Measurements from ENCODE around the gene C2orf68. TPM values are rescaled to one million over a fixed set of nuclear protein-coding genes. Genes with fewer than 3 reads are reported as not detected.
A peak's percentile ranks its signal among the peaks of the same experiment; 100 is the strongest.
"Not testable (repeated sequence)": the region's sequence is repeated elsewhere in the genome, so short reads cannot be mapped to it uniquely, and the experiment has no call there.

C2orf68 gene
- polyA plus RNA-seq (ENCODE audit: insufficient read depth in 1 of 5, insufficient read length in 5 of 5, low replicate concordance in 1 of 5), result 10 to 100 TPM; 64.7 to 84.1 (median 78.8) TPM
- long read RNA-seq, donor 1, transcript C2orf68-202 (2 exons, 1,722 nt), result major isoform, 12 of 30 reads
- long read RNA-seq, donor 1, transcript C2orf68-201 (4 exons, 2,837 nt), result minor isoform, 10 of 30 reads
- long read RNA-seq, donor 1, partial matches to known transcripts, result 7 of 30 reads
- long read RNA-seq, donor 1, other reads (novel, unspliced or antisense), result 0 of 30 reads
- long read RNA-seq, donor 2, partial matches to known transcripts, result 0 of 5 reads
- long read RNA-seq, donor 2, other reads (novel, unspliced or antisense), result 0 of 5 reads
- long read RNA-seq, donor 3, partial matches to known transcripts, result 0 of 9 reads
- long read RNA-seq, donor 3, other reads (novel, unspliced or antisense), result 0 of 9 reads
- long read RNA-seq, donor 4, transcript C2orf68-202 (2 exons, 1,722 nt), result major isoform, 7 of 12 reads
- long read RNA-seq, donor 4, partial matches to known transcripts, result 0 of 12 reads
- long read RNA-seq, donor 4, other reads (novel, unspliced or antisense), result 0 of 12 reads
- long read RNA-seq, donor 5, transcript C2orf68-201 (4 exons, 2,837 nt), result minor isoform, 6 of 14 reads
- long read RNA-seq, donor 5, transcript C2orf68-202 (2 exons, 1,722 nt), result major isoform, 7 of 14 reads
- long read RNA-seq, donor 5, partial matches to known transcripts, result 0 of 14 reads
- long read RNA-seq, donor 5, other reads (novel, unspliced or antisense), result 0 of 14 reads
- long read RNA-seq, donor 6, transcript C2orf68-201 (4 exons, 2,837 nt), result major isoform, 8 of 17 reads
- long read RNA-seq, donor 6, transcript C2orf68-202 (2 exons, 1,722 nt), result major isoform, 8 of 17 reads
- long read RNA-seq, donor 6, partial matches to known transcripts, result 0 of 17 reads
- long read RNA-seq, donor 6, other reads (novel, unspliced or antisense), result 0 of 17 reads
- long read RNA-seq, donor 7, transcript C2orf68-201 (4 exons, 2,837 nt), result major isoform, 6 of 11 reads
- long read RNA-seq, donor 7, partial matches to known transcripts, result 0 of 11 reads
- long read RNA-seq, donor 7, other reads (novel, unspliced or antisense), result 0 of 11 reads
- long read RNA-seq, donor 8, partial matches to known transcripts, result 0 of 7 reads
- long read RNA-seq, donor 8, other reads (novel, unspliced or antisense), result 0 of 7 reads

GRCh38 chr2:85611705-85612587, at the start of gene C2orf68:
C2orf68 (minus strand) TSS chr2:85612066; CDS start chr2:85611984, 82 bp downstream.
- DNase-seq, result peak; percentile 86 to 88

- no peak for DNase-seq
Measured at GRCh38 chr2:85661139-85661858, 49.4 kb upstream of the C2orf68 start.

GRCh38 chr2:85660725-85661124, 48.9 kb upstream of the C2orf68 start:
- DNase-seq, result no peak

GRCh38 chr2:85660301-85660700, 48.4 kb upstream of the C2orf68 start:
- DNase-seq, result not testable (repeated sequence)

GRCh38 chr2:85659324-85659981, 47.6 kb upstream of the C2orf68 start:
- no peak for DNase-seq

- not testable (repeated sequence) for DNase-seq
Measured at GRCh38 chr2:85657399-85657798, 45.5 kb upstream of the C2orf68 start.

- no peak for DNase-seq
Measured at GRCh38 chr2:85656468-85656867, 44.6 kb upstream of the C2orf68 start.

- DNase-seq, result no peak
Measured at GRCh38 chr2:85655961-85656417, 44.1 kb upstream of the C2orf68 start.

GRCh38 chr2:85653996-85654395, 42.1 kb upstream of the C2orf68 start:
- DNase-seq, result no peak

- DNase-seq, result no peak
Measured at GRCh38 chr2:85652056-85652455, 40.2 kb upstream of the C2orf68 start.

GRCh38 chr2:85651097-85651496, 39.2 kb upstream of the C2orf68 start:
- no peak for DNase-seq

- no peak for DNase-seq
Measured at GRCh38 chr2:85650456-85650855, 38.6 kb upstream of the C2orf68 start.

GRCh38 chr2:85649201-85650190, 37.6 kb upstream of the C2orf68 start:
- no peak for DNase-seq

- no peak for DNase-seq
Measured at GRCh38 chr2:85648619-85649018, 36.8 kb upstream of the C2orf68 start.

GRCh38 chr2:85647823-85648526, 36.1 kb upstream of the C2orf68 start:
- DNase-seq, result no peak

GRCh38 chr2:85646166-85646565, 34.3 kb upstream of the C2orf68 start:
- no peak for DNase-seq

- DNase-seq, result no peak
Measured at GRCh38 chr2:85644909-85645308, 33.0 kb upstream of the C2orf68 start.

GRCh38 chr2:85642725-85643124, 30.9 kb upstream of the C2orf68 start:
- no peak for DNase-seq

Data from right lung (tissue), 10 donors.